Uterus (tissue), 2 donors: ENCODE results near the gene MAGEA9.

Experiments used
- CTCF ChIP-seq, 4 experiments: fragments of 200-600 bp in 2 of 4; fragments of 450-650 bp in 2 of 4; sonication (generic) in 2 of 4; IDR thresholded peaks; one replicate each; pipeline ENCODE4 v1.5.1; 2016 to 2019; ENCODE audit warnings: antibody characterized with exemption in 4 of 4, mild to moderate bottlenecking in 2 of 4, moderate library complexity in 1 of 4
- POLR2A ChIP-seq, 2 donors: fragments of 450-650 bp; IDR thresholded peaks; one replicate each; pipeline ENCODE4 v1.6.1; 2016; ENCODE audit warnings: antibody characterized with exemption in 2 of 2, mild to moderate bottlenecking in 1 of 2, moderate library complexity in 1 of 2

- TF ChIP-seq CTCF (IDR thresholded peaks at IDR 0.05): no peak
- no peak for TF ChIP-seq POLR2A (IDR thresholded peaks at IDR 0.05)
Measured at GRCh38 chrX:149799938-149800337, 18.2 kb downstream of the MAGEA9 start.
